Astrocyte (in vitro differentiated cells and primary cell): ENCODE measurements around the gene TLX2. TPM values are rescaled to one million over a fixed set of nuclear protein-coding genes. Genes with fewer than 3 reads are reported as not detected.

Experiments
- DNase-seq: peaks from one replicate; pipeline ENCODE4 v3.0.0-alpha.2; 2010; ENCODE audit warnings: low read depth
- FAIRE-seq: peaks from 2 replicates; lab custom pipeline; 2011; peaks lifted over from hg19 to GRCh38; lab: Jason Lieb, UNC
- H2AFZ ChIP-seq: 2 replicates; pipeline ENCODE4 v1.6.0; 2012; ENCODE audit warnings: low read depth, low read length, inconsistent platforms
- H3K27ac ChIP-seq: 2 replicates; pipeline ENCODE4 v1.5.1; 2011; ENCODE audit warnings: low read depth, low read length, inconsistent platforms
- H3K27me3 ChIP-seq: 2 replicates; pipeline ENCODE4 v1.6.0; 2011; ENCODE audit warnings: low read length, inconsistent platforms; ENCODE audit not compliant: insufficient read depth
- H3K36me3 ChIP-seq: 2 replicates; pipeline ENCODE4 v1.5.1; 2011; ENCODE audit warnings: low read length, inconsistent platforms; ENCODE audit not compliant: insufficient read depth
- H3K4me1 ChIP-seq: 2 replicates; pipeline ENCODE4 v1.5.1; 2011; ENCODE audit warnings: low read length, inconsistent platforms; ENCODE audit not compliant: insufficient read depth
- H3K4me2 ChIP-seq: 2 replicates; pipeline ENCODE4 v1.6.0; 2012; ENCODE audit warnings: low read length, inconsistent platforms
- H3K4me3 ChIP-seq: 2 replicates; pipeline ENCODE4 v1.5.1; 2011; ENCODE audit warnings: low read depth, mild to moderate bottlenecking, low read length, inconsistent platforms; ENCODE audit not compliant: insufficient read depth
- H3K79me2 ChIP-seq: 2 replicates; pipeline ENCODE4 v1.6.0; 2012; ENCODE audit warnings: mild to moderate bottlenecking, low read length, inconsistent platforms; ENCODE audit not compliant: insufficient read depth
- H3K9ac ChIP-seq: 2 replicates; pipeline ENCODE4 v1.6.0; 2012; ENCODE audit warnings: mild to moderate bottlenecking, low read length, inconsistent platforms
- H3K9me3 ChIP-seq: 2 replicates; pipeline ENCODE4 v1.5.1; 2012; ENCODE audit warnings: low read depth, mild to moderate bottlenecking, low read length, inconsistent platforms; ENCODE audit not compliant: insufficient read depth
- H4K20me1 ChIP-seq: 2 replicates; pipeline ENCODE4 v1.6.0; 2012; ENCODE audit warnings: low read length, inconsistent platforms; ENCODE audit not compliant: insufficient read depth
- H3K27ac Mint-ChIP-seq: one replicate; pipeline ENCODE4 v1.8.0; 2021; ENCODE audit warnings: mild to moderate bottlenecking, mixed read lengths; ENCODE audit not compliant: unreplicated experiment
- H3K27me3 Mint-ChIP-seq: one replicate; pipeline ENCODE4 v1.8.0; 2021; ENCODE audit warnings: low read depth, mixed read lengths; ENCODE audit not compliant: unreplicated experiment
- H3K36me3 Mint-ChIP-seq: one replicate; pipeline ENCODE4 v1.8.0; 2021; ENCODE audit warnings: low read depth, mixed read lengths; ENCODE audit not compliant: unreplicated experiment
- H3K4me1 Mint-ChIP-seq: one replicate; pipeline ENCODE4 v1.8.0; 2021; ENCODE audit warnings: low read depth, mixed read lengths; ENCODE audit not compliant: unreplicated experiment
- H3K4me3 Mint-ChIP-seq: one replicate; pipeline ENCODE4 v1.8.0; 2021; ENCODE audit warnings: mild to moderate bottlenecking, moderate library complexity, mixed read lengths; ENCODE audit not compliant: unreplicated experiment
- H3K9me3 Mint-ChIP-seq: one replicate; pipeline ENCODE4 v1.8.0; 2021; ENCODE audit warnings: mild to moderate bottlenecking, mixed read lengths; ENCODE audit not compliant: unreplicated experiment
- EZH2 ChIP-seq: IDR thresholded peaks from 2 replicates; pipeline ENCODE4 v1.6.1; 2012; ENCODE audit warnings: mild to moderate bottlenecking, low read length, inconsistent platforms; ENCODE audit not compliant: insufficient read depth
- total RNA-seq: library from RNA; stranded (reverse); gene quantifications from 2 replicates; pipeline ENCODE4 v1.2.1, GENCODE V29; 2021
- TF ChIP-seq, protein P1 (sequence below): IDR thresholded peaks from 2 replicates; pipeline ENCODE4 v1.5.1; 2011; ENCODE audit warnings: low read depth, mild to moderate bottlenecking, inconsistent platforms, low read length, moderate library complexity; ENCODE audit not compliant: insufficient read depth

Gene TLX2
- total RNA-seq, 1 donor from 2014 or later, result not detected

- no peak for DNase-seq
- Mint-ChIP-seq H3K4me3 (no peak overlapping the region), H3K4me1 (no peaks in the 10 kb centered on the region), H3K27me3 (peaks cover 80% of the 10 kb centered on the region), H3K9me3 (peaks cover 8% of the 10 kb centered on the region), H3K27ac (no peak overlapping the region), H3K36me3 (no peaks in the 10 kb centered on the region)
- TF ChIP-seq EZH2, result peak; percentile 96
- TF ChIP-seq, protein P1, sequence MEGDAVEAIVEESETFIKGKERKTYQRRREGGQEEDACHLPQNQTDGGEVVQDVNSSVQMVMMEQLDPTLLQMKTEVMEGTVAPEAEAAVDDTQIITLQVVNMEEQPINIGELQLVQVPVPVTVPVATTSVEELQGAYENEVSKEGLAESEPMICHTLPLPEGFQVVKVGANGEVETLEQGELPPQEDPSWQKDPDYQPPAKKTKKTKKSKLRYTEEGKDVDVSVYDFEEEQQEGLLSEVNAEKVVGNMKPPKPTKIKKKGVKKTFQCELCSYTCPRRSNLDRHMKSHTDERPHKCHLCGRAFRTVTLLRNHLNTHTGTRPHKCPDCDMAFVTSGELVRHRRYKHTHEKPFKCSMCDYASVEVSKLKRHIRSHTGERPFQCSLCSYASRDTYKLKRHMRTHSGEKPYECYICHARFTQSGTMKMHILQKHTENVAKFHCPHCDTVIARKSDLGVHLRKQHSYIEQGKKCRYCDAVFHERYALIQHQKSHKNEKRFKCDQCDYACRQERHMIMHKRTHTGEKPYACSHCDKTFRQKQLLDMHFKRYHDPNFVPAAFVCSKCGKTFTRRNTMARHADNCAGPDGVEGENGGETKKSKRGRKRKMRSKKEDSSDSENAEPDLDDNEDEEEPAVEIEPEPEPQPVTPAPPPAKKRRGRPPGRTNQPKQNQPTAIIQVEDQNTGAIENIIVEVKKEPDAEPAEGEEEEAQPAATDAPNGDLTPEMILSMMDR, result no peak
- peaks cover 6% of the 10 kb centered on the region for H4K20me1 ChIP-seq
- no peaks in the 10 kb centered on the region for H3K79me2 ChIP-seq
- no peaks in the 10 kb centered on the region for H3K9me3 ChIP-seq
- peak overlapping the region; percentile 51 for H3K4me2 ChIP-seq
- peaks cover 91% of the 10 kb centered on the region for H3K27me3 ChIP-seq
- H3K36me3 ChIP-seq, result no peaks in the 10 kb centered on the region
- no peak overlapping the region for H3K4me3 ChIP-seq
- H3K9ac ChIP-seq, result no peak overlapping the region
- peak overlapping the region; percentile 63 for H2AFZ ChIP-seq
- peaks cover 11% of the 10 kb centered on the region for H3K4me1 ChIP-seq
- FAIRE-seq, result no peak
- H3K27ac ChIP-seq, result no peak overlapping the region
Measured at GRCh38 chr2:74515271-74515980, 1.2 kb downstream of the TLX2 start.

DNA sequence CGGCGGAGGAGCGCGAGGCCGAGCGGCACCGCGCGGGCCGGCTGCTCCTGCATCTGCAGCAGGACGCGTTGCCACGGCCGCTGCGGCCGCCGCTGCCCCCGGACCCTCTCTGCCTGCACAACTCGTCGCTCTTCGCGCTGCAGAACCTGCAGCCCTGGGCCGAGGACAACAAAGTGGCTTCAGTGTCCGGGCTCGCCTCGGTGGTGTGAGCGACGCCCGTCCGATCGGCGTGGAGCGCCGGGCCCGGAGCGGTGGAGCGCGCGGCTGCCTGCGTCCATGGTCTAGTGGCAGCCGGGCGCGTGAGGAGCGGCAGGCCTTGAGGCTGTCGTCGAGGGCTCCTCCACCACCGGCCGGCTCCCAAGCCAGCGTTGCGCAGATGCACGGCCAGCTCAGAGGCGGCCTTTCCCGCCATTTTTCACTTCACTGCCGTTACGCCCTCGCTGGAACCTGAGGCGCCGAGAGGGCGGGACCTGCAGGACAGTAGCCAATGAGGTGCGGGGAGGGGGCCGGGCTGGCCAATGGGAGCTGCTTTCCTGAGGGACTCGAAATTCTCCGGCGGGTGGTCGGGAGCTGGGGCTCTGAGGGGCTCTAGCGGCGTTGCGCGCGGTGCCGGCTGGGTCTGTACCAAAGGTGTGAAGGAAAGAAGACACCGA lies 1.9 kb downstream of the TLX2 start:
- Histone ChIP-seq H3K9ac (no peak overlapping the region), H3K27me3 (peaks cover 91% of the 10 kb centered on the region), H2AFZ (peak overlapping the region; percentile 63), H3K36me3 (no peaks in the 10 kb centered on the region), H3K4me3 (no peak overlapping the region), H3K79me2 (no peaks in the 10 kb centered on the region), H3K27ac (no peak overlapping the region), H3K4me1 (peaks cover 10% of the 10 kb centered on the region), H3K9me3 (no peaks in the 10 kb centered on the region), H4K20me1 (peaks cover 6% of the 10 kb centered on the region), H3K4me2 (peak overlapping the region; percentile 51)
- Mint-ChIP-seq H3K9me3 (peaks cover 8% of the 10 kb centered on the region), H3K4me1 (no peaks in the 10 kb centered on the region), H3K36me3 (no peaks in the 10 kb centered on the region), H3K27me3 (peaks cover 76% of the 10 kb centered on the region), H3K27ac (no peak overlapping the region), H3K4me3 (no peak overlapping the region)
- TF ChIP-seq, protein P1, result no peak
- TF ChIP-seq EZH2, result peak; percentile 82
- FAIRE-seq (no peak), DNase-seq (no peak)

GRCh38 chr2:74516650-74517049 lies 2.4 kb downstream of the TLX2 start:
- Histone ChIP-seq H4K20me1 (peaks cover 6% of the 10 kb centered on the region), H2AFZ (no peak overlapping the region), H3K4me2 (peak overlapping the region; percentile 51), H3K4me1 (peaks cover 5% of the 10 kb centered on the region), H3K79me2 (no peaks in the 10 kb centered on the region), H3K36me3 (no peaks in the 10 kb centered on the region), H3K4me3 (no peak overlapping the region), H3K9me3 (no peaks in the 10 kb centered on the region), H3K9ac (no peak overlapping the region), H3K27ac (no peak overlapping the region), H3K27me3 (peaks cover 85% of the 10 kb centered on the region)
- Mint-ChIP-seq H3K27me3 (peaks cover 75% of the 10 kb centered on the region), H3K4me1 (no peaks in the 10 kb centered on the region), H3K4me3 (no peak overlapping the region), H3K27ac (no peak overlapping the region), H3K36me3 (no peaks in the 10 kb centered on the region), H3K9me3 (peaks cover 8% of the 10 kb centered on the region)
- FAIRE-seq, result no peak
- no peak for DNase-seq
- no peak for TF ChIP-seq EZH2
- TF ChIP-seq, protein P1, result no peak
